Sigmoid colon (tissue), 4 donors: Measurements from ENCODE around the gene ANK2.

Experiments used
- EP300 ChIP-seq, 4 donors: sonication (generic); formaldehyde crosslinking; IDR thresholded peaks; one replicate each; pipeline ENCODE4 v1.6.1; 2017; ENCODE audit warnings: antibody characterized with exemption in 4 of 4
- POLR2A ChIP-seq, 2 donors: fragments of 450-650 bp; IDR thresholded peaks; one replicate each; pipeline ENCODE4 v1.6.1; 2016; ENCODE audit warnings: antibody characterized with exemption in 2 of 2, mild to moderate bottlenecking in 2 of 2, moderate library complexity in 2 of 2
- POLR2AphosphoS5 ChIP-seq, 4 donors: sonication (generic); formaldehyde crosslinking; IDR thresholded peaks; one replicate each; pipeline ENCODE4 v1.6.1; 2017; ENCODE audit warnings: antibody characterized with exemption in 4 of 4
- TF ChIP-seq, protein P1 (sequence below), 4 experiments: fragments of 450-650 bp in 3 of 4; fragments of 200-600 bp in 1 of 4; IDR thresholded peaks; one replicate each; pipeline ENCODE4 v1.5.1; 2016 to 2019; ENCODE audit warnings: antibody characterized with exemption in 4 of 4, mild to moderate bottlenecking in 3 of 4, moderate library complexity in 2 of 4

DNA sequence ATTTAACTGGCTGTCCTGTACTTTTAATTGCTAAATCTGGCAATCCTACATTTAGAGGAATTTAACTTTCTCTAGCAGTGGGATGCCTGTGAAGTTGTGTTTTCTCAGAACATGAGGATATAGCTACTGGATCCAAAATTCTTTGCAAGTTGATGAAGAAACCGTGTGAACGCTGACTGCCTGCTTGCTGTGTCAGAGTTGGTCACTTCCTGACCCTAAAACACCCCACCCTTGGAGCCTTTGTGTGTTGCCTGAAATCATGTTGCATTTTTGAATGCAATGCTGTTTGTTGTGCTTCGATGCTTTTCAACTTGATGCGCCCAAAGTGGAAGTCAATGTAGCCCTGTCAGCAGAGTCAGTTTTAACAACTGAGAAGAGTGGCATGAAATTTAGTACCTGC, 211.2 kb downstream of the ANK2 start:
- TF ChIP-seq, protein P1, sequence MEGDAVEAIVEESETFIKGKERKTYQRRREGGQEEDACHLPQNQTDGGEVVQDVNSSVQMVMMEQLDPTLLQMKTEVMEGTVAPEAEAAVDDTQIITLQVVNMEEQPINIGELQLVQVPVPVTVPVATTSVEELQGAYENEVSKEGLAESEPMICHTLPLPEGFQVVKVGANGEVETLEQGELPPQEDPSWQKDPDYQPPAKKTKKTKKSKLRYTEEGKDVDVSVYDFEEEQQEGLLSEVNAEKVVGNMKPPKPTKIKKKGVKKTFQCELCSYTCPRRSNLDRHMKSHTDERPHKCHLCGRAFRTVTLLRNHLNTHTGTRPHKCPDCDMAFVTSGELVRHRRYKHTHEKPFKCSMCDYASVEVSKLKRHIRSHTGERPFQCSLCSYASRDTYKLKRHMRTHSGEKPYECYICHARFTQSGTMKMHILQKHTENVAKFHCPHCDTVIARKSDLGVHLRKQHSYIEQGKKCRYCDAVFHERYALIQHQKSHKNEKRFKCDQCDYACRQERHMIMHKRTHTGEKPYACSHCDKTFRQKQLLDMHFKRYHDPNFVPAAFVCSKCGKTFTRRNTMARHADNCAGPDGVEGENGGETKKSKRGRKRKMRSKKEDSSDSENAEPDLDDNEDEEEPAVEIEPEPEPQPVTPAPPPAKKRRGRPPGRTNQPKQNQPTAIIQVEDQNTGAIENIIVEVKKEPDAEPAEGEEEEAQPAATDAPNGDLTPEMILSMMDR (IDR thresholded peaks at IDR 0.05) = no peak
- TF ChIP-seq EP300 (IDR thresholded peaks at IDR 0.05) (no peak), POLR2A (IDR thresholded peaks at IDR 0.05) (no peak), POLR2AphosphoS5 (IDR thresholded peaks at IDR 0.05) (no peak)
